Endothelial cell of umbilical vein (primary cell): Measurements from ENCODE around the gene GALNT17.

ENCODE experiments used
- CTCF ChIP-seq, 2 donors: IDR thresholded peaks; 1 replicate in 1 of 2; 2 replicates in 1 of 2; pipeline ENCODE4 v1.5.1; 2011; ENCODE audit warnings: low read length in 2 of 2, mild to moderate bottlenecking in 2 of 2, moderate library complexity in 2 of 2, control low read depth in 1 of 2, inconsistent platforms in 1 of 2, low read depth in 1 of 2; ENCODE audit not compliant: insufficient read depth in 1 of 2; ENCODE audit errors: extremely low read depth in 1 of 2
- EZH2 ChIP-seq: IDR thresholded peaks from 2 replicates; pipeline ENCODE4 v1.6.1; 2012; ENCODE audit warnings: borderline replicate concordance, low read depth, mild to moderate bottlenecking, moderate library complexity, low read length, inconsistent platforms; ENCODE audit not compliant: severe bottlenecking
- FOS ChIP-seq: IDR thresholded peaks from 2 replicates; pipeline ENCODE4 v1.6.1; 2011; ENCODE audit warnings: mild to moderate bottlenecking, low read length, moderate library complexity, borderline replicate concordance; ENCODE audit not compliant: insufficient read depth
- JUN ChIP-seq: IDR thresholded peaks from 2 replicates; pipeline ENCODE4 v1.6.1; 2011; ENCODE audit warnings: borderline replicate concordance, low read depth; ENCODE audit not compliant: insufficient read length, insufficient read depth
- MAX ChIP-seq: IDR thresholded peaks from 2 replicates; pipeline ENCODE4 v1.6.1; 2011; ENCODE audit not compliant: insufficient read depth, insufficient read length
- POLR2A ChIP-seq: IDR thresholded peaks from 2 replicates; pipeline ENCODE4 v1.6.1; 2012; ENCODE audit warnings: low read depth, mild to moderate bottlenecking, control low read depth, low read length
- POLR2AphosphoS5 ChIP-seq: IDR thresholded peaks from 2 replicates; pipeline ENCODE4 v1.6.1; 2012; ENCODE audit warnings: low read depth, mild to moderate bottlenecking, control low read depth, low read length, moderate library complexity; ENCODE audit not compliant: insufficient read depth

- TF ChIP-seq MAX = no peak
- TF ChIP-seq EZH2 = no peak
- no peak for TF ChIP-seq POLR2AphosphoS5
- no peak for TF ChIP-seq CTCF (IDR thresholded peaks at IDR 0.05; ENCODE audit: extremely low read depth in 1 of 2, insufficient read depth in 1 of 2, low read depth in 1 of 2, low read length in 2 of 2)
- TF ChIP-seq POLR2A = no peak
- no peak for TF ChIP-seq JUN
- no peak for TF ChIP-seq FOS
These were observed 333.8 kb downstream of the GALNT17 start for GRCh38 chr7:71465741-71466189.
